D721Med (cell line): ENCODE data around the gene SURF2.

ENCODE experiments used
- DNase-seq: peaks from one replicate; pipeline ENCODE4 v3.0.0; 2011; ENCODE audit warnings: low spot score; ENCODE audit not compliant: insufficient read length
- FAIRE-seq: peaks from 2 replicates; lab custom pipeline; 2011; peaks lifted over from hg19 to GRCh38; lab: Jason Lieb, UNC
- CTCF ChIP-seq: IDR thresholded peaks from 2 replicates; pipeline ENCODE4 v1.5.1; 2012; ENCODE audit warnings: mild to moderate bottlenecking, control low read depth; ENCODE audit not compliant: insufficient read depth; ENCODE audit errors: missing control alignments

The SURF2 gene

DNA sequence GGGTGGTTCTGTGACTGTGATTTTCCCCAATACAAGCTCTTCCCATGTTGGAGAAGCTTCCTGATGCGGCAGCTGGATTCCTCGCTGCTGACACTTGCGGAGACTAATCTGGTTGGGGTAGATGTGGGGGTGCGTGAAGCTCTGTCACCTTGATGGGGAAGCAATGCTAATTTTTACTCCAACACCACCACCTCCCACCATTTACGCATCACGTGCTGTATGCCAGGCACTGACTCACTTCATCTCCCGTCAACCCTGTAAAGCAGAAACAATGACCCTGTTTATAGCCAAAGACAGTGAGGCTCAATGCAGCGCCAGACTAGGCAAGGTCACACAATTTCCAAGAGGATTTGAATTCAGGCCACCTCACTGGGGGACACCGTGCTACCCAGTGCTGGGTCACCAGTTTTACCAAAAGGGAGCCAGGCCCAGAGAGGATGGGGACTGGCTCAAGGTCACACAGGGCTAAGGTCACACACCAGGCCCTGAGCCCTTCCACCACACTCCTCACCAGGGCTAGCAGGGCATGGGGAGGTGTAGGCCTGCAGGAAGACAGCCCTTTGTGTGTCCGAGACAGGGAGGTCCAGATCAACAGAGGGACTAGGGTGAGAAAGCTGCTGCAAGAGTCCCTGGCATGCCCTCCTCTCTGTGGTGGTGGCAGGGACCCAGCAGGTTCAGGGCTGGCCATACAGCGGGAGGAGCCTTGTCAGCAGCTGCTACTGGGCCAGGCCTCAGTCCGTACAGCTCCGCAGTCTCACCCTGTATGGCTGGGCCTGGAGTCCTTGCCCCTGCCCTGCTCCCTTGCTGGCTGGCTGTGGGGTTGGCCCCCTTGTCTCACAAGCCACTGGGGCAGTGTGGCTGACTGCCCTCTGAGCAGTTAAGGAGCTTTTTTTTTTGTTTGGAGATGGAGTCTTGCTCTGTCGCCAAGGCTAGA is 23.1 kb downstream of the SURF2 start:
- DNase-seq = no peak
- TF ChIP-seq CTCF = no peak
- FAIRE-seq = no peak

DNA sequence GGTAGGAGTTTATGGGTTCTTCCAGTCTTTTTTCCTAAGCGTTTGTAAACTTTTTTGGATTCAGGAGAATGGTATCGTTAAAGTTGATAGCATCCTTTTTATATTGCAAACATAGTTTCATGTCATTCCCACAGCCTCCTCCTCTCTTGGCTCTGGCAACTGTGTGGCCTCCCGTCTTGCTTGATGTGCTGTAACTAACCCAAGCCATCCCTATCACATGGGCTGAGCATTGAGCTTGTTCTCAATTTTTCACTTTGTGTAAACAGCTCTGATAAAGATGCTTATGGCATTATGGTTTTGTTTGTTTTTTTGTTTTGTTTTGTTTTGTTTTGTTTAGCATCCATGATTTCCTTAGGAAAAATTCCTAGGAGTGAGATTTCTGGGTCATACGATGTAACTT is 24.4 kb downstream of the SURF2 start:
- no peak for FAIRE-seq
- TF ChIP-seq CTCF = no peak
- no peak for DNase-seq

GRCh38 chr9:133382507-133383141 is 26.3 kb downstream of the SURF2 start:
- TF ChIP-seq CTCF = no peak
- FAIRE-seq (no peak), DNase-seq (no peak)

GRCh38 chr9:133383438-133383837 is 27.1 kb downstream of the SURF2 start:
- no peak for FAIRE-seq
- DNase-seq = no peak
- TF ChIP-seq CTCF = no peak

GRCh38 chr9:133384736-133385321 is 28.5 kb downstream of the SURF2 start:
- TF ChIP-seq CTCF = no peak
- DNase-seq (no peak), FAIRE-seq (no peak)

- no peak for FAIRE-seq
- no peak for TF ChIP-seq CTCF
- DNase-seq = no peak
Measured at GRCh38 chr9:133385452-133385851, 29.1 kb downstream of the SURF2 start.

- no peak for DNase-seq
- FAIRE-seq = no peak
- TF ChIP-seq CTCF = no peak
Measured at GRCh38 chr9:133386338-133386737, 30.0 kb downstream of the SURF2 start.
